IPS DF 4.7 (cell line): Measurements from ENCODE around the gene ZNF140.
A peak's percentile ranks its signal among the peaks of the same experiment; 100 is the strongest.

Source experiments
- DNase-seq: peaks from one replicate; pipeline ENCODE4 v3.0.0-alpha.2; 2013; ENCODE audit warnings: low spot score; ENCODE audit errors: extremely low read depth

The ZNF140 gene

DNA sequence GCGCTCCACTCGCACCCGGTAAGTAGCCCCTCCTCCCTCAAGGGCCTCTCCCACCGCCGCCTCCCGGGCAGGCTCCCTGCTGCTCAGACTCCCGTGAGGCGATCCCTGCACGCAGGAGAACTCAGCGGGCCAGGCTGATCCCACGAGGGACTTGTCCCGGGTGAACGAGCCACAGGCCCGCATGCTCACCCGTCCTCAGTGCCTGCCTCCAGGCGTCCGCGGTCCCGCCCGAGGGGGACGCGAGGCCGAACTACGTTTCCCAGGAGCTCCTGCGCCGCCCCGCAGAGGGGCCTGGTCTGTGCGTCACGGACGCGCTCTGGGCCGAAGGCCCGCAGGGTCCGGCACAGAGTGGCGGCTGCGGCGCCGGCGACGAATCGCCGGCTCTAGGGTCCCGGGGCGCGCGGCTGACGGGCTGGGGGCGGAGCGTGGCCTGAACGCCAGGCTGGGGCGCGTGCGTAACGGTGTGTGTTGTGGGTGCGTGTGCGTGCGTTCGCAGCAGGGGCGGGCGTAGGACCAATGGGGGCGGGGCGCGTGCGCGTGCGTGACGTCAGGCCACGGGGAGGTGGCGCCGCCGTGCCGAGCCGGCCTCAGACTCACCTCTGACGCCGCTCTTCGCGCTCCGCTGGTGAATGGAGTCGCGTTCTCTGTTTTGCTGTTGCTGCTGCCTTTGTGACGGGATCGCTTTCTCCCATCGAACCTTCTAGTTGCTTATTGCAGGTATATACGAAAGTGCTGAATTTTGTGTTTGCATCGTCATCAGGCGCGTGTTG lies 49.5 kb downstream of the ZNF140 start, which contains the start of the genes ZNF10 and ZNF891:
Gene ZNF10, plus strand, starts transcription at position 590 of the 770 bp plus-strand sequence. CDS start 13,866 bp downstream, outside the sequence.
Gene ZNF891, minus strand, starts transcription at position 237 of the 770 bp plus-strand sequence. CDS start 8,356 bp downstream, outside the sequence.
- DNase-seq, result peak; percentile 68

GRCh38 chr12:133130808-133131128 lies 50.0 kb downstream of the ZNF140 start:
- no peak for DNase-seq

DNA sequence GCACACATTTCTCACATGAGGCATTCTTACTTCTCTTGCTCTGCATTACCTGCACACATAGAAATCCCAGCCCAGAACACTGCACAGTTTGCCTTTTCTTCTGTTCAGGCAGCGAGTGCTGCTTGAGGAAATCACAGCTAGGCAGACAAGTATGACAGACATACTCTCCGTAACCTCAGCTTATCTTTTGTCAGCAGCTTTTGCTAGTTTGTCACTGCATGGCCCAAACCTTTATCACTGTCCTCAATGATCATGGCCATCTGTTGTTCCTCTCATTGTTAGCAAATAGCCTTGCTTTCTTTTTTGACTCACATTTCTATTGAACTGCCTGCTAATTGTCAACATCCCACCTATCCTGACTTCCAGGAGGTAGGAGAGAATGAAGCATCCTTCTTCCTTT lies 55.0 kb downstream of the ZNF140 start:
- no peak for DNase-seq

DNA sequence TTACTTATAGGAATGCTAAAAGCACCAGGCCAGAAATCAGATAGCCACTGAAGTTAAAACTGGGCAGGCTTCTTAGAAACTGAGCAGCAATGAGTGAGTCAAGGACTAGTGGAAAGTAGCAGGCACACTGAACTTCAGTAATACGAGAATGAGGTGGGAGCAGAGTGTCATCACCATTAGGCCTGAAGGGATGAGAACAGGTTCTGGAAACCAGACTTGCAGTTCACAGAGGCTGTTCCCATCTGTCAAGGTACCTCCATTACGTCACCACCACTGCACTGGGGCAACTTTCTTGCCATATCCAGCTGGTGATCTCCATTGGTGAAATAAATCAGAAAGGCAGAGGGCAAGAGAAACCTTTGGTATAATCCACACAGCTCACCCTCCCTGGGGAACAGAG lies 65.3 kb downstream of the ZNF140 start:
- DNase-seq, result no peak

DNA sequence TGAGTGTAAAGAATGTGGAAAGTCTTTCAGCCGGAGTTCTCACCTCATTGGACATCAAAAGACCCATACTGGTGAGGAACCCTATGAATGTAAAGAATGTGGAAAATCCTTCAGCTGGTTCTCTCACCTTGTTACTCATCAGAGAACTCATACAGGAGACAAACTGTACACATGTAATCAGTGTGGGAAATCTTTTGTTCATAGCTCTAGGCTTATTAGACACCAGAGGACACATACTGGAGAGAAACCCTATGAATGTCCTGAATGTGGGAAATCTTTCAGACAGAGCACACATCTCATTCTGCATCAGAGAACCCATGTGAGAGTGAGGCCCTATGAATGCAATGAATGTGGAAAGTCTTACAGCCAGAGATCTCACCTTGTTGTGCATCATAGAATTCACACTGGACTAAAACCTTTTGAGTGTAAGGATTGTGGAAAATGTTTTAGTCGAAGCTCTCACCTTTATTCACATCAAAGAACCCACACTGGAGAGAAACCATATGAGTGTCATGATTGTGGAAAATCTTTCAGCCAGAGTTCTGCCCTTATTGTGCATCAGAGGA lies 75.5 kb downstream of the ZNF140 start:
- no peak for DNase-seq
